HEK293 (cell line): ENCODE data around the gene ZSWIM7.

Experiments
- CTCF ChIA-PET: fragments of 350-600 bp; formaldehyde crosslinking; extraction: SDS; loops from one replicate; lab custom pipeline; 2021; ENCODE audit warnings: antibody characterized with exemption; lab: Yijun Ruan, JAX
- POLR2A ChIA-PET: fragments of 300-600 bp; formaldehyde crosslinking; extraction: SDS; loops from one replicate; lab custom pipeline; 2020; ENCODE audit warnings: antibody characterized with exemption, inconsistent platforms; lab: Yijun Ruan, JAX
- H3K27ac ChIP-seq: fragments of 200-500 bp; sonication (Bioruptor generic); 2 replicates; pipeline ENCODE4 v1.5.1; 2014; ENCODE audit warnings: low read depth, low read length, control low read depth, inconsistent platforms; ENCODE audit errors: extremely low read depth
- H3K36me3 ChIP-seq, 2 experiments: fragments of 200-500 bp in 1 of 2; sonication (Bioruptor generic) in 1 of 2; 1 replicate in 1 of 2; 2 replicates in 1 of 2; pipeline ENCODE4 v1.5.1; 2014 to 2017; ENCODE audit warnings: inconsistent platforms in 2 of 2, low read length in 2 of 2; ENCODE audit not compliant: control insufficient read depth in 2 of 2, insufficient read depth in 1 of 2
- H3K4me1 ChIP-seq: fragments of 200-500 bp; sonication (Bioruptor generic); 2 replicates; pipeline ENCODE4 v1.5.1; 2014; ENCODE audit warnings: mild to moderate bottlenecking, low read length, inconsistent platforms; ENCODE audit not compliant: control insufficient read depth, insufficient read depth
- H3K4me3 ChIP-seq: 2 replicates; pipeline ENCODE4 v1.5.1; 2011; ENCODE audit warnings: low read depth, mild to moderate bottlenecking, control low read depth, low read length, moderate library complexity
- H3K9me3 ChIP-seq: fragments of 200-500 bp; sonication (Bioruptor generic); 2 replicates; pipeline ENCODE4 v1.5.1; 2014; ENCODE audit warnings: low read depth, low read length, inconsistent platforms; ENCODE audit not compliant: control insufficient read depth, insufficient read depth
- PRDM1 ChIP-seq: fragments of 450-650 bp; formaldehyde crosslinking; IDR thresholded peaks from 2 replicates; pipeline ENCODE4; 2016; ENCODE audit warnings: missing biosample characterization, missing genetic modification characterization
- ZBTB7A ChIP-seq: fragments of 450-650 bp; formaldehyde crosslinking; IDR thresholded peaks from 2 replicates; pipeline ENCODE4 v1.5.1; 2016; ENCODE audit warnings: low read depth, missing biosample characterization, missing genetic modification characterization
- ZNF157 ChIP-seq: fragments of 450-650 bp; formaldehyde crosslinking; IDR thresholded peaks from 2 replicates; pipeline ENCODE4 v1.5.1; 2016; ENCODE audit warnings: missing biosample characterization, missing genetic modification characterization
- ZNF274 ChIP-seq, 2 experiments: fragments of 200-500 bp in 1 of 2; fragments of 450-650 bp in 1 of 2; sonication (Bioruptor generic) in 1 of 2; formaldehyde crosslinking in 1 of 2; IDR thresholded peaks; 2 replicates each; pipeline versions ENCODE4 v1.5.1 to v1.6.1; 2014 to 2016; ENCODE audit warnings: borderline replicate concordance in 1 of 2, inconsistent platforms in 1 of 2, low read length in 1 of 2, missing biosample characterization in 1 of 2, missing genetic modification characterization in 1 of 2
- ZNF354C ChIP-seq: fragments of 450-650 bp; formaldehyde crosslinking; IDR thresholded peaks from 2 replicates; pipeline ENCODE4 v1.5.1; 2016; ENCODE audit warnings: missing biosample characterization, missing genetic modification characterization, low read depth, borderline replicate concordance
- ZNF521 ChIP-seq: fragments of 450-650 bp; formaldehyde crosslinking; IDR thresholded peaks from 2 replicates; pipeline ENCODE4 v1.5.1; 2017; ENCODE audit warnings: missing biosample characterization, mild to moderate bottlenecking, missing genetic modification characterization
- ZNF544 ChIP-seq: fragments of 450-650 bp; formaldehyde crosslinking; IDR thresholded peaks from 2 replicates; pipeline ENCODE4 v1.5.0; 2017; ENCODE audit warnings: missing biosample characterization, missing genetic modification characterization
- ZNF549 ChIP-seq: fragments of 450-650 bp; IDR thresholded peaks from 2 replicates; pipeline ENCODE4 v1.5.1; 2018; ENCODE audit warnings: missing biosample characterization, missing genetic modification characterization, mild to moderate bottlenecking, inconsistent platforms, moderate library complexity
- ZNF610 ChIP-seq: fragments of 450-650 bp; formaldehyde crosslinking; IDR thresholded peaks from 2 replicates; pipeline ENCODE4 v1.5.1; 2016; ENCODE audit warnings: missing biosample characterization, missing genetic modification characterization, borderline replicate concordance
- ZNF621 ChIP-seq: fragments of 450-650 bp; formaldehyde crosslinking; IDR thresholded peaks from 2 replicates; pipeline ENCODE4 v1.5.1; 2017; ENCODE audit warnings: missing biosample characterization, missing genetic modification characterization
- ZNF768 ChIP-seq: fragments of 450-650 bp; formaldehyde crosslinking; IDR thresholded peaks from 2 replicates; pipeline ENCODE4 v1.5.1; 2018; ENCODE audit warnings: missing biosample characterization, mild to moderate bottlenecking, missing genetic modification characterization
- ZNF777 ChIP-seq: fragments of 450-650 bp; formaldehyde crosslinking; IDR thresholded peaks from 2 replicates; pipeline ENCODE4 v1.5.1; 2017; ENCODE audit warnings: missing biosample characterization, missing genetic modification characterization, borderline replicate concordance
- ZNF785 ChIP-seq: fragments of 450-650 bp; formaldehyde crosslinking; IDR thresholded peaks from 2 replicates; pipeline ENCODE4 v1.5.1; 2016; ENCODE audit warnings: missing biosample characterization, missing genetic modification characterization
- TF ChIP-seq, protein P1 (sequence below): fragments of 450-650 bp; formaldehyde crosslinking; IDR thresholded peaks from 2 replicates; pipeline ENCODE4 v1.5.0; 2017; ENCODE audit warnings: missing biosample characterization, missing genetic modification characterization, borderline replicate concordance
- TF ChIP-seq, protein P2 (sequence below): fragments of 450-650 bp; formaldehyde crosslinking; IDR thresholded peaks from 2 replicates; pipeline ENCODE4 v1.5.1; 2016; ENCODE audit warnings: missing biosample characterization, missing genetic modification characterization
- TF ChIP-seq, protein P3 (sequence below): fragments of 450-650 bp; formaldehyde crosslinking; IDR thresholded peaks from 2 replicates; pipeline ENCODE4 v1.5.1; 2017; ENCODE audit warnings: missing biosample characterization, missing genetic modification characterization
- TF ChIP-seq, protein P4 (sequence below): fragments of 450-650 bp; formaldehyde crosslinking; IDR thresholded peaks from 2 replicates; pipeline ENCODE4 v1.5.1; 2016; ENCODE audit warnings: missing biosample characterization, missing genetic modification characterization
- TF ChIP-seq, protein P5 (sequence below): fragments of 450-650 bp; IDR thresholded peaks from 2 replicates; pipeline ENCODE4 v1.5.1; 2018; ENCODE audit warnings: missing biosample characterization, mild to moderate bottlenecking, missing genetic modification characterization

ZSWIM7 gene

DNA sequence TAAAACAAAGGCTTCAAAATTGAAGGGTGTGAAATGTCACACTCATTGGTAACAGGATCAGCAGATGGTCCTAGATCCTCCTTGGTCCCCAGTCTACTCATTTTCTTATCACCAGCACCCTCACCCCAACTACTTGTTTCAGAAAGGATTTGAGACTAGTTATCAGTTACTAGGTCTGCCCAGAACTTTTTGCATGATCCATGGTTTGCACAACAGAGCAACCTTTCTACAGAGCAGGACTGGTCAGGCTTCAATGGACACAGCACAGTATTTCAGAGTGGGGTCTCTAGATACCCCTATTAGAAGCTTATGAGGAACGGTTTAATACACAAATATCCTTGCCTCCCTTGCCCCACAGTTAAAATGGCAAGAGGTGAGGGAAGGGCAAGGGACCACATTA lies 25.7 kb upstream of the ZSWIM7 start:
- TF ChIP-seq, protein P1, sequence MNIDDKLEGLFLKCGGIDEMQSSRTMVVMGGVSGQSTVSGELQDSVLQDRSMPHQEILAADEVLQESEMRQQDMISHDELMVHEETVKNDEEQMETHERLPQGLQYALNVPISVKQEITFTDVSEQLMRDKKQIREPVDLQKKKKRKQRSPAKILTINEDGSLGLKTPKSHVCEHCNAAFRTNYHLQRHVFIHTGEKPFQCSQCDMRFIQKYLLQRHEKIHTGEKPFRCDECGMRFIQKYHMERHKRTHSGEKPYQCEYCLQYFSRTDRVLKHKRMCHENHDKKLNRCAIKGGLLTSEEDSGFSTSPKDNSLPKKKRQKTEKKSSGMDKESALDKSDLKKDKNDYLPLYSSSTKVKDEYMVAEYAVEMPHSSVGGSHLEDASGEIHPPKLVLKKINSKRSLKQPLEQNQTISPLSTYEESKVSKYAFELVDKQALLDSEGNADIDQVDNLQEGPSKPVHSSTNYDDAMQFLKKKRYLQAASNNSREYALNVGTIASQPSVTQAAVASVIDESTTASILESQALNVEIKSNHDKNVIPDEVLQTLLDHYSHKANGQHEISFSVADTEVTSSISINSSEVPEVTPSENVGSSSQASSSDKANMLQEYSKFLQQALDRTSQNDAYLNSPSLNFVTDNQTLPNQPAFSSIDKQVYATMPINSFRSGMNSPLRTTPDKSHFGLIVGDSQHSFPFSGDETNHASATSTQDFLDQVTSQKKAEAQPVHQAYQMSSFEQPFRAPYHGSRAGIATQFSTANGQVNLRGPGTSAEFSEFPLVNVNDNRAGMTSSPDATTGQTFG (tag by site-specific recombination), result no peak
- TF ChIP-seq ZNF521 (tag by site-specific recombination) (no peak), ZNF777 (tag by site-specific recombination) (no peak), ZNF785 (tag by site-specific recombination) (no peak), ZNF544 (tag by site-specific recombination) (no peak), ZNF354C (tag by site-specific recombination) (no peak), ZNF274 (IDR thresholded peaks at IDR 0.05; ENCODE audit: low read length) (no peak), ZNF274 (tag by site-specific recombination; IDR thresholded peaks at IDR 0.05; ENCODE audit: borderline replicate concordance) (no peak), ZNF549 (no peak), ZNF621 (tag by site-specific recombination) (no peak), ZNF157 (tag by site-specific recombination) (no peak), ZBTB7A (no peak), ZNF768 (tag by site-specific recombination) (no peak), PRDM1 (tag by site-specific recombination) (no peak), ZNF610 (tag by site-specific recombination) (no peak)
- TF ChIP-seq, protein P2, sequence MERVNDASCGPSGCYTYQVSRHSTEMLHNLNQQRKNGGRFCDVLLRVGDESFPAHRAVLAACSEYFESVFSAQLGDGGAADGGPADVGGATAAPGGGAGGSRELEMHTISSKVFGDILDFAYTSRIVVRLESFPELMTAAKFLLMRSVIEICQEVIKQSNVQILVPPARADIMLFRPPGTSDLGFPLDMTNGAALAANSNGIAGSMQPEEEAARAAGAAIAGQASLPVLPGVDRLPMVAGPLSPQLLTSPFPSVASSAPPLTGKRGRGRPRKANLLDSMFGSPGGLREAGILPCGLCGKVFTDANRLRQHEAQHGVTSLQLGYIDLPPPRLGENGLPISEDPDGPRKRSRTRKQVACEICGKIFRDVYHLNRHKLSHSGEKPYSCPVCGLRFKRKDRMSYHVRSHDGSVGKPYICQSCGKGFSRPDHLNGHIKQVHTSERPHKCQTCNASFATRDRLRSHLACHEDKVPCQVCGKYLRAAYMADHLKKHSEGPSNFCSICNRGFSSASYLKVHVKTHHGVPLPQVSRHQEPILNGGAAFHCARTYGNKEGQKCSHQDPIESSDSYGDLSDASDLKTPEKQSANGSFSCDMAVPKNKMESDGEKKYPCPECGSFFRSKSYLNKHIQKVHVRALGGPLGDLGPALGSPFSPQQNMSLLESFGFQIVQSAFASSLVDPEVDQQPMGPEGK, result no peak
- TF ChIP-seq, protein P3, sequence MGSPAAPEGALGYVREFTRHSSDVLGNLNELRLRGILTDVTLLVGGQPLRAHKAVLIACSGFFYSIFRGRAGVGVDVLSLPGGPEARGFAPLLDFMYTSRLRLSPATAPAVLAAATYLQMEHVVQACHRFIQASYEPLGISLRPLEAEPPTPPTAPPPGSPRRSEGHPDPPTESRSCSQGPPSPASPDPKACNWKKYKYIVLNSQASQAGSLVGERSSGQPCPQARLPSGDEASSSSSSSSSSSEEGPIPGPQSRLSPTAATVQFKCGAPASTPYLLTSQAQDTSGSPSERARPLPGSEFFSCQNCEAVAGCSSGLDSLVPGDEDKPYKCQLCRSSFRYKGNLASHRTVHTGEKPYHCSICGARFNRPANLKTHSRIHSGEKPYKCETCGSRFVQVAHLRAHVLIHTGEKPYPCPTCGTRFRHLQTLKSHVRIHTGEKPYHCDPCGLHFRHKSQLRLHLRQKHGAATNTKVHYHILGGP (tag by site-specific recombination), result no peak
- TF ChIP-seq, protein P4, sequence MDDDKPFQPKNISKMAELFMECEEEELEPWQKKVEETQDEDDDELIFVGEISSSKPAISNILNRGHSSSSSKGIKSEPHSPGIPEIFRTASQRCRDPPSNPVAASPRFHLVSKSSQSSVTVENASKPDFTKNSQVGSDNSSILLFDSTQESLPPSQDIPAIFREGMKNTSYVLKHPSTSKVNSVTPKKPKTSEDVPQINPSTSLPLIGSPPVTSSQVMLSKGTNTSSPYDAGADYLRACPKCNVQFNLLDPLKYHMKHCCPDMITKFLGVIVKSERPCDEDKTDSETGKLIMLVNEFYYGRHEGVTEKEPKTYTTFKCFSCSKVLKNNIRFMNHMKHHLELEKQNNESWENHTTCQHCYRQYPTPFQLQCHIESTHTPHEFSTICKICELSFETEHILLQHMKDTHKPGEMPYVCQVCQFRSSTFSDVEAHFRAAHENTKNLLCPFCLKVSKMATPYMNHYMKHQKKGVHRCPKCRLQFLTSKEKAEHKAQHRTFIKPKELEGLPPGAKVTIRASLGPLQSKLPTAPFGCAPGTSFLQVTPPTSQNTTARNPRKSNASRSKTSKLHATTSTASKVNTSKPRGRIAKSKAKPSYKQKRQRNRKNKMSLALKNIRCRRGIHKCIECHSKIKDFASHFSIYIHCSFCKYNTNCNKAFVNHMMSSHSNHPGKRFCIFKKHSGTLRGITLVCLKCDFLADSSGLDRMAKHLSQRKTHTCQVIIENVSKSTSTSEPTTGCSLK (tag by site-specific recombination), result no peak
- TF ChIP-seq, protein P5, sequence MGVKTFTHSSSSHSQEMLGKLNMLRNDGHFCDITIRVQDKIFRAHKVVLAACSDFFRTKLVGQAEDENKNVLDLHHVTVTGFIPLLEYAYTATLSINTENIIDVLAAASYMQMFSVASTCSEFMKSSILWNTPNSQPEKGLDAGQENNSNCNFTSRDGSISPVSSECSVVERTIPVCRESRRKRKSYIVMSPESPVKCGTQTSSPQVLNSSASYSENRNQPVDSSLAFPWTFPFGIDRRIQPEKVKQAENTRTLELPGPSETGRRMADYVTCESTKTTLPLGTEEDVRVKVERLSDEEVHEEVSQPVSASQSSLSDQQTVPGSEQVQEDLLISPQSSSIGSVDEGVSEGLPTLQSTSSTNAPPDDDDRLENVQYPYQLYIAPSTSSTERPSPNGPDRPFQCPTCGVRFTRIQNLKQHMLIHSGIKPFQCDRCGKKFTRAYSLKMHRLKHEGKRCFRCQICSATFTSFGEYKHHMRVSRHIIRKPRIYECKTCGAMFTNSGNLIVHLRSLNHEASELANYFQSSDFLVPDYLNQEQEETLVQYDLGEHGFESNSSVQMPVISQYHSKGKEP, result no peak
- Histone ChIP-seq H3K4me3 (no peak overlapping the region), H3K4me1 (peaks cover 8% of the 10 kb centered on the region), H3K27ac (no peak overlapping the region; the same call in 1 of the 2 replicates), H3K9me3 (no peaks in the 10 kb centered on the region), H3K36me3 (peaks cover 89 to 95% of the 10 kb centered on the region in 2 experiments)
- CTCF ChIA-PET, result interaction anchor here (0.6 to 0.7 kb wide), 2 partner anchors 197 to 427 kb away, joined by 3 to 6 read pairs; no protein-coding TSS in a partner anchor
- POLR2A ChIA-PET, result no interaction called here
